Esophagus squamous epithelium (tissue), 4 donors: ENCODE measurements around the gene TEAD1.

Source experiments
- CTCF ChIP-seq, 6 experiments: fragments of 450-650 bp in 4 of 6; fragments of 200-600 bp in 2 of 6; sonication (generic) in 2 of 6; IDR thresholded peaks; one replicate each; pipeline ENCODE4 v1.5.1; 2016 to 2019; ENCODE audit warnings: antibody characterized with exemption in 6 of 6, mild to moderate bottlenecking in 4 of 6, moderate library complexity in 4 of 6
- POLR2A ChIP-seq, 4 donors: fragments of 450-650 bp; IDR thresholded peaks; one replicate each; pipeline ENCODE4 v1.6.1; 2017; ENCODE audit warnings: antibody characterized with exemption in 4 of 4, mild to moderate bottlenecking in 4 of 4, moderate library complexity in 3 of 4

GRCh38 chr11:12961615-12962014, 287.4 kb downstream of the TEAD1 start:
- no peak for TF ChIP-seq CTCF (IDR thresholded peaks at IDR 0.05)
- TF ChIP-seq POLR2A (IDR thresholded peaks at IDR 0.05), result no peak
